Stimulated activated naive B cell treated with anti-CD40 and anti-IgM and Interleukin-4, amounts not matched to agents 10 μg/mL and 1 μg/mL and 100 μg/mL, for 72 hours (primary cell): Measurements from ENCODE around the gene EHMT1.
"Not testable (repeated sequence)": the region's sequence is repeated elsewhere in the genome, so short reads cannot be mapped to it uniquely, and the experiment has no call there.

Experiments used
- ATAC-seq, 2 donors: fragments of 150-1000 bp; cut with Tn5 transposase; replicated peaks; 2 replicates each; pipeline ENCODE4 v1.10.0; 2021; ENCODE audit warnings: moderate library complexity in 1 of 2
- DNase-seq: peaks from one replicate; pipeline ENCODE4 v3.0.0; 2021
- H3K27ac Mint-ChIP-seq: one replicate; pipeline ENCODE4 v1.8.0; 2022; ENCODE audit warnings: mild to moderate bottlenecking, mixed read lengths
- H3K27me3 Mint-ChIP-seq, 2 donors: one replicate each; pipeline ENCODE4 v1.8.0; 2022; ENCODE audit warnings: mixed read lengths in 2 of 2
- H3K36me3 Mint-ChIP-seq, 2 donors: one replicate each; pipeline ENCODE4 v1.8.0; 2022; ENCODE audit warnings: mixed read lengths in 2 of 2, mild to moderate bottlenecking in 1 of 2
- H3K4me1 Mint-ChIP-seq, 2 donors: one replicate each; pipeline ENCODE4 v1.8.0; 2022; ENCODE audit warnings: mixed read lengths in 2 of 2, mild to moderate bottlenecking in 1 of 2
- H3K4me3 Mint-ChIP-seq, 2 donors: one replicate each; pipeline ENCODE4 v1.8.0; 2022; ENCODE audit warnings: mild to moderate bottlenecking in 2 of 2, mixed read lengths in 2 of 2, moderate library complexity in 1 of 2
- H3K9me3 Mint-ChIP-seq, 2 donors: one replicate each; pipeline ENCODE4 v1.8.0; 2022; ENCODE audit warnings: mixed read lengths in 2 of 2, mild to moderate bottlenecking in 1 of 2

EHMT1 gene

DNA sequence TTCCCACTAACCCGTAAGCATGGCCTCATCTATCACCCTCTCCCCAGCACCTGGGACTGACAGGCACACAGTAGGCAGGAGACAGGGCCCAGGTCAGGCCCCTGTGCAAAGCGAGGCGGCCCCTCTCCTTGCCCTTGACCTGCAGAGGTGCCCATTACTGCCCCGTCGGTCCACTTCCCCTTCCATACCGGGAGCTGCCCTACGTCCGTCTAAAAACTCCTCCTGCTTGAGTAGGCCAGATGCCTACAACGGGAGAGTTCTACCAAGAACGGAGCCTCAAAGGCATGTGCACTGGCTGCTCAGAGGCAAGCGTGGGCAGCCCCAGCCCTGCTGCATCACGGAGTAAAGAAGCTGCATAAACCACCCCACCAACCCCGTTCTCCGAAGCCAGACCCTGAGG lies 35.5 kb upstream of the EHMT1 start:
- H3K36me3 Mint-ChIP-seq, result peaks cover 38 to 39% of the 10 kb centered on the region in 2 donors
- H3K27me3 Mint-ChIP-seq, result no peaks in the 10 kb centered on the region
- H3K9me3 Mint-ChIP-seq, result no peaks in the 10 kb centered on the region
- H3K4me3 Mint-ChIP-seq, result no peak overlapping the region
- H3K4me1 Mint-ChIP-seq, result peaks cover 8 to 23% of the 10 kb centered on the region in 2 donors
- no peak overlapping the region for H3K27ac Mint-ChIP-seq
- ATAC-seq (no peak), DNase-seq (no peak)

DNA sequence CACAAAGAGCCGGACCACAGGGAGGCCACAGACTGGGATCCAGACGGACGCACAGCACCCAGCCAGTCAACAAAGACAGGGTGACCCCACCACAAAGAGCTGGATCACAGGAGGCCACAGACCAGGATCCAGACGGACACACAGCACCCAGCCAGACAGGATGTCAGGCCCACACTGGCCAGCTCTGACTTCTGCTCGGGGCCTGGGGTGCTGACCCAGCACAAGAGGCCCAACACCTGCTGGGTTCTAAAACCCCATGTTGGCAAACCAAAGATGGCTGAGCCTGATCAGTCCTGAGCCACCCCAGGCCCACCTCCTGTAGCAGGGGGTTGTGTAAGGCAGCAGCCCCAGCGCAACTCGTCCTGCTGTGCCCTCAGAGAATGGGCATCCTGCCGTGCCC lies 34.8 kb upstream of the EHMT1 start:
- H3K27ac Mint-ChIP-seq, result no peak overlapping the region
- DNase-seq (no peak), ATAC-seq (no peak)
- H3K4me3 Mint-ChIP-seq, result no peak overlapping the region
- H3K9me3 Mint-ChIP-seq, result no peaks in the 10 kb centered on the region
- H3K4me1 Mint-ChIP-seq, result peaks cover 8 to 26% of the 10 kb centered on the region in 2 donors
- H3K27me3 Mint-ChIP-seq, result no peaks in the 10 kb centered on the region
- H3K36me3 Mint-ChIP-seq, result peaks cover 38 to 39% of the 10 kb centered on the region in 2 donors

DNA sequence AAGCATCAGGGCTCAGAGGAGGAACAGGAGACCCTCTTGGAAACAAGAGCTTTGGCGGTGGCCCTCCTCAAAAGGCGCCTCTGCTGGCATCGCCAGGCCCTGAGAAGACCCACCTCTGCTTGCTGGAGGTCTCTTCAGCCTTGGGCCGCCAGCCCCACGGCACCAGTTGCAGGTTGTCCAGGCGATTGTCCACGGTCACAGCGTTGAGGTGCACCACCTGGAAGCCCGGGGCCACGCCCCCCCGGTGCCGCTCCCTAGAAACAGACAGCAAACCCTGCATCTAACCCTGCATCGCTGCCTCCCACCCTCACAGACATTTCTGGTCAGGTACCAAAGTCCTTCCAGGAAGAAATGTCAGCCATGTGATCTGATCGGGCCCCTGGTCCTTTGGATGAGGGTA lies 32.0 kb upstream of the EHMT1 start:
- Mint-ChIP-seq H3K27me3 (no peaks in the 10 kb centered on the region), H3K4me3 (no peak overlapping the region), H3K9me3 (no peaks in the 10 kb centered on the region), H3K4me1 (peaks cover 14 to 26% of the 10 kb centered on the region in 2 donors), H3K36me3 (peaks cover 27 to 33% of the 10 kb centered on the region in 2 donors), H3K27ac (no peak overlapping the region)
- ATAC-seq (no peak), DNase-seq (no peak)

- peaks cover 13 to 27% of the 10 kb centered on the region in 2 donors for H3K4me1 Mint-ChIP-seq
- no peaks in the 10 kb centered on the region for H3K27me3 Mint-ChIP-seq
- no peaks in the 10 kb centered on the region for H3K9me3 Mint-ChIP-seq
- H3K4me3 Mint-ChIP-seq, result peak overlapping the region; percentile 29 to 55
- peaks cover 18 to 29% of the 10 kb centered on the region in 2 donors for H3K36me3 Mint-ChIP-seq
- no peak for DNase-seq
- H3K27ac Mint-ChIP-seq, result peak overlapping the region; percentile 74
- no peak for ATAC-seq
Measured at GRCh38 chr9:137588311-137588710, 30.5 kb upstream of the EHMT1 start.

- Mint-ChIP-seq H3K4me1 (peaks cover 12 to 23% of the 10 kb centered on the region in 2 donors), H3K36me3 (peaks cover 14 to 29% of the 10 kb centered on the region in 2 donors), H3K27me3 (no peaks in the 10 kb centered on the region), H3K9me3 (no peaks in the 10 kb centered on the region), H3K27ac (no peak overlapping the region), H3K4me3 (peak overlapping the region; percentile 55 to 85)
- ATAC-seq, result no peak
- DNase-seq, result no peak
Measured at GRCh38 chr9:137588891-137589290, 29.9 kb upstream of the EHMT1 start.

GRCh38 chr9:137589441-137590122 lies 29.2 kb upstream of the EHMT1 start:
- H3K36me3 Mint-ChIP-seq, result peaks cover 14 to 30% of the 10 kb centered on the region in 2 donors
- ATAC-seq, result peak; percentile 5 to 6
- H3K9me3 Mint-ChIP-seq, result no peaks in the 10 kb centered on the region
- H3K27me3 Mint-ChIP-seq, result no peaks in the 10 kb centered on the region
- H3K27ac Mint-ChIP-seq, result peak overlapping the region; percentile 87
- peak overlapping the region; percentile 85 for H3K4me3 Mint-ChIP-seq
- H3K4me1 Mint-ChIP-seq, result peaks cover 12 to 23% of the 10 kb centered on the region in 2 donors
- DNase-seq, result no peak

- Mint-ChIP-seq H3K9me3 (no peaks in the 10 kb centered on the region), H3K27ac (no peak overlapping the region)
- ATAC-seq, result peak; percentile 29 to 43
Measured at GRCh38 chr9:137590123-137590468, 28.7 kb upstream of the EHMT1 start.

GRCh38 chr9:137590469-137591383 lies 28.1 kb upstream of the EHMT1 start, which contains the start of gene ZMYND19:
Gene ZMYND19, minus strand, starts transcription at chr9:137590512. Its CDS starts 249 bp downstream, at chr9:137590263.
- peaks cover 14 to 28% of the 10 kb centered on the region in 2 donors for H3K36me3 Mint-ChIP-seq
- H3K9me3 Mint-ChIP-seq, result no peaks in the 10 kb centered on the region
- H3K27ac Mint-ChIP-seq, result peak within 1 kb of the TSS; percentile 100
- H3K27me3 Mint-ChIP-seq, result no peaks in the 10 kb centered on the region
- ATAC-seq (peak; percentile 92 to 94), DNase-seq (peak; percentile 85)
- peak within 1 kb of the TSS; percentile 87 to 100 for H3K4me3 Mint-ChIP-seq
- H3K4me1 Mint-ChIP-seq, result peaks cover 12 to 23% of the 10 kb centered on the region in 2 donors

More at GRCh38 chr9:137590123-137590468, 28.7 kb upstream of the EHMT1 start:
- no peak overlapping the region for H3K4me3 Mint-ChIP-seq
- peaks cover 12 to 23% of the 10 kb centered on the region in 2 donors for H3K4me1 Mint-ChIP-seq
- H3K36me3 Mint-ChIP-seq, result peaks cover 14 to 31% of the 10 kb centered on the region in 2 donors
- no peaks in the 10 kb centered on the region for H3K27me3 Mint-ChIP-seq
- no peak for DNase-seq

DNA sequence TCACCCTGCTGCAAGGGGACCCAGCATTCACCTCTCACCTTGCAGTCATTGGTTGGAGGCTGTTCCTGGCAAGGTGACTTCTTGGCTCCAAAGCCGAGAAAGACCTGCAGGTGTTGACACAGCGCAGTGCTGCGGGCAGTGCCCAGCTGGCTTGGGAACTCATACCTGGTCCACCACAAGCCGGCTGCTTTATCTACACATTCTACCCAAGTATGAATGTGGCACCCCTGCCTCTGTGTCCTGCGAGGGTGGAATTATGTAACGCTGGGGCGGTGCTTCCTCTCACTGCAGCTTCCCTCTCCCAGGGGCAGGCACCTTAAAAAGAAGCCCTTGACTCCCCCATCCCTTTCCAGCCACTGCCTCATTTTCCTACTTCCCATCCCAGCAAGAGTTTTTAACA lies 26.0 kb upstream of the EHMT1 start:
- Mint-ChIP-seq H3K36me3 (peaks cover 4 to 17% of the 10 kb centered on the region in 2 donors), H3K4me3 (no peak overlapping the region), H3K9me3 (no peaks in the 10 kb centered on the region), H3K27ac (no peak overlapping the region), H3K4me1 (peaks cover 10 to 21% of the 10 kb centered on the region in 2 donors), H3K27me3 (no peaks in the 10 kb centered on the region)
- no peak for ATAC-seq
- no peak for DNase-seq

DNA sequence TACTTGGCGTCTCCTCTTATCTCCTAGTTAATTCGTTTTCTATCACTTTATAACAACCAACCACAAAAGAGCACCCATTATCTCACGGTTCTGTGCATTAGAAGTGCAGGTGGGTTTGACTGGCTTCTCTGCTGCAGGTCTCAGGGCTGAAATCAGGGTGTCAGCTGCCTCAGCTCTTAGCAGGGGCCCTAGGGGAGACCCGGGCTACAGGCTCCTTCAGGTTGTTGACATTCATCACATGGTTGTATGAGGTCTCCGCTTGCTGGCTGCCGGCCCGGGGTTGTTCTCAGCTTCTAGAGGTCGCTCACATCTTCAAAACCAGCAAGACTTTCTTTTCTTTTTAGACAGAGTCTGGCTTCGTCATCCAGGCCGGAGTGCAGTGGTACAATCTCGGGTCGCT lies 25.6 kb upstream of the EHMT1 start:
- no peaks in the 10 kb centered on the region for H3K9me3 Mint-ChIP-seq
- ATAC-seq (no peak), DNase-seq (no peak)
- H3K27ac Mint-ChIP-seq, result no peak overlapping the region
- H3K36me3 Mint-ChIP-seq, result peaks cover 0 to 13% of the 10 kb centered on the region in 2 donors
- H3K4me1 Mint-ChIP-seq, result peaks cover 6 to 17% of the 10 kb centered on the region in 2 donors
- no peaks in the 10 kb centered on the region for H3K27me3 Mint-ChIP-seq
- no peak overlapping the region for H3K4me3 Mint-ChIP-seq

- H3K36me3 Mint-ChIP-seq, H3K4me3 Mint-ChIP-seq, H3K27me3 Mint-ChIP-seq, DNase-seq, H3K27ac Mint-ChIP-seq, ATAC-seq, H3K9me3 Mint-ChIP-seq, H3K4me1 Mint-ChIP-seq: not testable (repeated sequence)
Measured at GRCh38 chr9:137596577-137596976, 22.2 kb upstream of the EHMT1 start.

GRCh38 chr9:137598943-137599342 lies 19.9 kb upstream of the EHMT1 start:
- no peak for ATAC-seq
- peaks cover 14 to 21% of the 10 kb centered on the region in 2 donors for H3K4me1 Mint-ChIP-seq
- no peak overlapping the region for H3K27ac Mint-ChIP-seq
- no peak for DNase-seq
- H3K27me3 Mint-ChIP-seq, result no peaks in the 10 kb centered on the region
- no peak overlapping the region for H3K4me3 Mint-ChIP-seq
- H3K9me3 Mint-ChIP-seq, result no peaks in the 10 kb centered on the region
- peaks cover 0 to 6% of the 10 kb centered on the region in 2 donors for H3K36me3 Mint-ChIP-seq

DNA sequence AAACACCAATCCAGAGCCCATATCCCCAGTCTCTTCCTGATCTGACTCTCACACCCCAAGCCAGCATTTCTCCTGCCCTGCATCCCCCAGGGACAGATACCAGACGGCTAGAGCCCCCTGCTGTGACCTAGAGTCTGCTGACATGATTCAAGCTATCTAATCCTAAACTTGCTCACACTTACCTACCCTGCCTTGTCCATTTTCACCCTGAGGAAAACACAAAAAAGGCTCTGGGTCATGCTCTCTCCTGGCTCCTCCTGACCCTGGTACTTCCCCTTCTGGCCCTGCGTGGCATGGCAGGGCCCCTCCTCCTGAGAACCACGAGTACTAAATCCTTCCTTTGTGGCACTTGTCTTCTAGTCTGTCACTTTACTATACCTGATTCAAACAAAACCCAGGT lies 16.1 kb upstream of the EHMT1 start:
- H3K27me3 Mint-ChIP-seq, result no peaks in the 10 kb centered on the region
- no peak for ATAC-seq
- H3K9me3 Mint-ChIP-seq, result no peaks in the 10 kb centered on the region
- no peak overlapping the region for H3K4me3 Mint-ChIP-seq
- no peak for DNase-seq
- H3K4me1 Mint-ChIP-seq, result peaks cover 25 to 36% of the 10 kb centered on the region in 2 donors
- H3K27ac Mint-ChIP-seq, result peak overlapping the region; percentile 21
- peaks cover 0 to 3% of the 10 kb centered on the region in 2 donors for H3K36me3 Mint-ChIP-seq

DNA sequence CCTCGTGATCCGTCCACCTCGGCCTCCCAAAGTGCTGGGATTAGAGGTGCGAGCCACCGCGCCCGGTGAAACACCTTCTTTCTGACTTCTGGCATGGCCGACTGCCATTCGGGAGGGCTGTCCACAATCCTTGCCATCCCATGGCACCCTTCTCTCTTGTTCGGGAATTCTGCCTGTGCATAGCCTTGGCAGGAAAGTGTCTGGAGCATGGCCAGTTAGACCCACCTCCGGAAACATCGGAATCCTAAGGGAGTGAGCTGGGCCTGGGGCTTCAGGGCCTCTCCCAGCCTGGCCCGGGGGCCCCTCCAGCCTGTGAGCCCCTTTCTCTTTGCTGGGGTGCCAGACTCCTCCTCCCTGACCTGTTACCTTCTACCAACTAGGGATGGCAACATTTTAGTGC lies 14.9 kb upstream of the EHMT1 start:
- ATAC-seq (no peak), DNase-seq (no peak)
- H3K4me1 Mint-ChIP-seq, result peaks cover 21 to 32% of the 10 kb centered on the region in 2 donors
- H3K4me3 Mint-ChIP-seq, result no peak overlapping the region
- H3K36me3 Mint-ChIP-seq, result peaks cover 0 to 3% of the 10 kb centered on the region in 2 donors
- H3K27ac Mint-ChIP-seq, result peak overlapping the region; percentile 56
- H3K27me3 Mint-ChIP-seq, result no peaks in the 10 kb centered on the region
- H3K9me3 Mint-ChIP-seq, result no peaks in the 10 kb centered on the region
